ENCODE data around the gene LMBR1.
"Not testable (repeated sequence)": the region's sequence is repeated elsewhere in the genome, so short reads cannot be mapped to it uniquely, and the experiment has no call there.

LMBR1 gene

GRCh38 chr7:156702399-156702798 lies 190.6 kb downstream of the LMBR1 start:
- in situ Hi-C loops (cut with MboI; ENCODE audit: low sequenced_read_pairs): no loop called here

GRCh38 chr7:156701787-156702186 lies 191.2 kb downstream of the LMBR1 start:
- in situ Hi-C loops (cut with MboI; ENCODE audit: low sequenced_read_pairs): not testable (repeated sequence)

DNA sequence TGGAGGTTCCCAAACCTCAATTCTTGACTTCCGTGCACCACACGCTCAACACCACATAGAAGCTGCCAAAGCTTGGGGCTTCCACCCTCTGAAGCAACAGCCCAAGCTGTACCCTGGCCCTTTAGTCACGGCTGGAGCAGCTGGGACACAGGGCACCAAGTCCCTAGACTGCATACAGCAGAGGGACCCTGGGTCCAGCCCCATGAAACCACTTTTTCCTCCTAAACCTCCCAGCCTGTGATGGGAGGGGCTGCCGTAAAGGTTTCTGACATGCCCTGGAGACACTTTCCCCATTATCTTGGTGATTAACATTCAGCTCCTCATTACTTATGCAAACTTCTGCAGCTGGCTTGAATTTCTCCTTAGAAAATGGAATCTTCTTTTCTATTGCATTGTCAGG lies 194.5 kb downstream of the LMBR1 start:
- in situ Hi-C loops (cut with MboI; ENCODE audit: low sequenced_read_pairs): not testable (repeated sequence)

DNA sequence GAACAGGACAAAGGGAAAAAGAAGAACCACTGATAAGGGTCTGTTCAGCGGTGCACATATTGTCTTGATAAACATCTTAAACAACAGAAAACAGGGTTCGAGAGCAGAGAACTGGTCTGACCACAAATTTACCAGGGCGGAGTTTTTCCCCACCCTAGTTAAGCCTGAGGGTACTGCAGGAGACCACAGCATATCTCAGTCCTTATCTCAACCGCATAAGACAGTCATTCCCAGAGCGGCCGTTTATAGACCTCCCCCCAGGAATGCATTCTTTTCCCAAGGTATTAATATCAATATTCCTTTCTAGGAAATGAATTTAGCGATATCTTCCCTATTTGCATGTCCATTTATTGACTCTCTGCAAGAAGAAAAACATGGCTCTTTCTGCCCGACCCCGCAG lies 195.7 kb downstream of the LMBR1 start:
- in situ Hi-C loops (cut with MboI; ENCODE audit: low sequenced_read_pairs): not testable (repeated sequence)

- in situ Hi-C loops (cut with MboI; ENCODE audit: low sequenced_read_pairs): no loop called here
These were observed 199.4 kb downstream of the LMBR1 start for GRCh38 chr7:156693627-156694026.

DNA sequence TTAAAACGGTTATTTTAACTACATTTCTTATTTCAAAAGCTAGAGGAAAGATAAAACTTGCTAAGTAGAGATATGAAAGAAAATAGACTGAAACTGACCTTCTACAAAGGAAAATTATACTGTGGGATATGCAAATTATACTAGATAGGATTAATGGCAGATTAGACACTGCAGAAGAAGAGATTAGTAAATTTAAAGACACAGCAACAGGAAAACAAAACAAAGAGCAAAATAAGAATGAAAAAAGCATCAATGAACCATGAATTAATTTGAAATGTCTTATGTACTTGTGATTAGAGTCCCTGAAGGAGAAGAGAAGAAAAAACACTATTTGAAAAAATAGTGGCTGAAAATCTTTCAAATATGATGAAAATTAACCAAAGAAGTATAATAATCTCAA lies 200.1 kb downstream of the LMBR1 start:
- in situ Hi-C loops (cut with MboI; ENCODE audit: low sequenced_read_pairs): no loop called here

DNA sequence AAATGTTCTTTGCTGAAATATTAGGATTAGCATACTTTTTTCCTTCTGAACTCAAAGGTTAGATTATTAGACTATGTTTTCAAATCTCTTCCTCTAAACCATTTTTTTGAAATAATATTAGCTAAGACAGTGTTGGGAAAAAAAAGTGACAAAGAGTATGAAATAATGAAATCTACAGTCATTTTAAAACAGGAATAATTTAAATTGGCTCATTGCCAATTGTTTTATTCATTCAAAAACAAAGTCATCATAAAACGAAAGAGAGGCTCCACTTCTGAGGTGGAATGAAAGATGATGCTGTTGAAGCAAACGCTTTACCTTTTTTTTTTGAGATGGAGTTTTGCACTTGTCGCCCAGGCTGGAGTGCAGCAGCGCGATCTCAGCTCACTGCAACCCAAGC lies 201.2 kb downstream of the LMBR1 start:
- in situ Hi-C loops (cut with MboI; ENCODE audit: low sequenced_read_pairs): no loop called here

- in situ Hi-C loops (cut with MboI; ENCODE audit: low sequenced_read_pairs): no loop called here
These were observed 208.3 kb downstream of the LMBR1 start for GRCh38 chr7:156684661-156685060.

GRCh38 chr7:156684251-156684650 lies 208.7 kb downstream of the LMBR1 start:
- in situ Hi-C loops (cut with MboI; ENCODE audit: low sequenced_read_pairs): no loop called here

- in situ Hi-C loops (cut with MboI; ENCODE audit: low sequenced_read_pairs): no loop called here
These were observed 210.1 kb downstream of the LMBR1 start for GRCh38 chr7:156682928-156683327.

- in situ Hi-C loops (cut with MboI; ENCODE audit: low sequenced_read_pairs): no loop called here
These were observed 212.7 kb downstream of the LMBR1 start for GRCh38 chr7:156680281-156680680.

GRCh38 chr7:156677374-156678054 lies 215.5 kb downstream of the LMBR1 start:
- in situ Hi-C loops (cut with MboI; ENCODE audit: low sequenced_read_pairs): no loop called here

GRCh38 chr7:156676263-156676662 lies 216.7 kb downstream of the LMBR1 start:
- in situ Hi-C loops (cut with MboI; ENCODE audit: low sequenced_read_pairs): no loop called here

DNA sequence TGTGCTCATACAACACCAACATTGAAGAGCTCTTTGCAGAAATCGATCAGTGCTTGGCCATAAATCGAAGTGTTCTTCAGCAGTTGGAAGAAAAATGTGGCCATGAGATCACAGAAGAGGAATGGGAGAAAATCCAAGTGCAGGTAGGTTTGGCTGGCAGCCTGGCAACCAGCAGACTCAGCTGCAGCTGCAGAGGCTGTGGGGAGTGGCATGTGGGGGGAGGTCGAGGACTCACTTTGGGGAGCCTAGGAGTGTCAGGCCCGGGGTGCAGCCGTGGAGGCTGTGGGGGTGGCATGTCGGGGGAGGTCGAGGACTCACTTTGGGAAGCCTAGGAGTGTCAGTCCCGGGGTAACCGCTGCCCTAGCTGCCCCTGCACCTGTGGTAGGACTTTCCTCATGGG lies 217.3 kb downstream of the LMBR1 start:
- in situ Hi-C loops (cut with MboI; ENCODE audit: low sequenced_read_pairs): no loop called here

DNA sequence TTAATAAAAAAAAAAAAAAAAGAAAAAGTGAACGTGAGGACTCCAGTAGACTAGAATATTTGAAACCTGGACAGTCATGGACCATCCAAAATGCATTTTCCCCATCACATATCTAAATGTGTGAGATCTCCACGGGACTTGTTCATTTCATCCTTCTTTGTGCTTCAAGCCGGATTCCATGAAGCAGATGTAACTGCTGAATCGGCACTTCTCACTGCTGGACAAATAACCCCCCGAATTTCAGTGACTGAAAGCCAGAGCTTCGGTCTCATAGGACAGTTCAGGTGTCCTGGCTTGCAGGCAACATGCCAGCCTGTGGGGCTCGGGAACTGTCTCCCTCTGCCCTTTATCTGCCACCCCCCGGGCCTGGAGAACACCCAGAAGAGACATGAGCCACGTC lies 219.1 kb downstream of the LMBR1 start:
- in situ Hi-C loops (cut with MboI; ENCODE audit: low sequenced_read_pairs): no loop called here

- in situ Hi-C loops (cut with MboI; ENCODE audit: low sequenced_read_pairs): no loop called here
These were observed 219.5 kb downstream of the LMBR1 start for GRCh38 chr7:156673454-156673853.

- in situ Hi-C loops (cut with MboI; ENCODE audit: low sequenced_read_pairs): no loop called here
These were observed 223.8 kb downstream of the LMBR1 start for GRCh38 chr7:156669035-156669828.

GRCh38 chr7:156668130-156668741 lies 224.7 kb downstream of the LMBR1 start:
- in situ Hi-C loops (cut with MboI; ENCODE audit: low sequenced_read_pairs): no loop called here

DNA sequence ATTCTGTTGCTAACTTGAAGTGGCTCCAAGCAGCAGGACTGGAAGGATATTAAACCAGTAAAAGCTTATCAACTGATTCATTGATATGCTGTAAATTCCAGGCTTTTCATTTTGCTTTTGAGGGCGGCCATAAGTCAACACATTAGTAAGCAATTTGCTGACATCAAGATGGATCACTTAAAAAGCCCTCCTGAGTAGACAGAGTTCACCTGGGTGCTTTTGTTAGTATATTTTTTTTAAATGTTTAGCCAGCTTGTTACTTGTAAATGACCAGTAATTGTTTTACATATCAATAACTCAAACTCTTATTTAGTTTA lies 225.9 kb downstream of the LMBR1 start:
- in situ Hi-C loops (cut with MboI; ENCODE audit: low sequenced_read_pairs): no loop called here

GRCh38 chr7:156666368-156667109 lies 226.4 kb downstream of the LMBR1 start:
- in situ Hi-C loops (cut with MboI; ENCODE audit: low sequenced_read_pairs): no loop called here

- in situ Hi-C loops (cut with MboI; ENCODE audit: low sequenced_read_pairs): no loop called here
These were observed 227.9 kb downstream of the LMBR1 start for GRCh38 chr7:156665101-156665500.
